KG1 (cell line): ENCODE data around the gene AQR.
A peak's percentile ranks its signal among the peaks of the same experiment; 100 is the strongest.

Experiments used
- DNase-seq: peaks from one replicate; lab custom pipeline; 2025; lab: John Stamatoyannopoulos, UW

The AQR gene

DNA sequence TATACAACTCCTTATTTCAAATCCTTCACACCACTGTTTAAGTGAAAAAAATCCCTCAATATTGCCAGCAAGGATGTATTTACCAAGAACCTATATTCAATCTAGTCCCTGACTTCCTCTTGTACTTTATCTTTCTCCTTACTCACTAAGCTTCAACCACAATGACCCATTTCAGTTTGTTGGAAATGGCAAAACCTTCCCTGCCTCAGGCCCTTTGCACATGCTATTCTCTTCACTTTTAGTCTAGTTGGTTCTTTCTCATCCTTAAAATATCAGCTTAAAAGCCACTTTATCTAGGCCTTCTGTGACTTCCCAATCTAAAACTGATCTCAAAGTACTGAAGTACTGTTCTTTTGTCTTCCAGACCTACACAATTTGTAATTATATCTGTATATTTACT lies 92.9 kb downstream of the AQR start:
- no peak for DNase-seq

GRCh38 chr15:34869110-34869509 lies 100.4 kb downstream of the AQR start:
- no peak for DNase-seq

DNA sequence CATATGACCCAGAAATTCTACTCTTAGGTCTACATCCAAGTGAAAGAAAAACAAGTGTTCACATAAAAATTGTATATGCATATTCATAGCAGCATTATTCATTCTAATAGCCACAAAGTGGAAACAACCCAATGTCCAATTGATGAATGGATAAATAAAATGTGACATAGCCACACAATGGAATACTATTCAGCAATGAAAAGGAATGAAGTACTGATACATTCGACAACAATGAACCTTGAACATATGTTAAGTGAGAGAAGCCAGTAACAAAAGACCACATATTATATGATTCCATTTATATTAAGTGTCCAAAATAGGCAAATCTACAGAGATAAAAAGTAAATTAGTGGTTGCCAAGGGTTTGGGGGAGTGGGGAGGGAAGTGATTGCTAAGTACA lies 104.0 kb downstream of the AQR start:
- no peak for DNase-seq

DNA sequence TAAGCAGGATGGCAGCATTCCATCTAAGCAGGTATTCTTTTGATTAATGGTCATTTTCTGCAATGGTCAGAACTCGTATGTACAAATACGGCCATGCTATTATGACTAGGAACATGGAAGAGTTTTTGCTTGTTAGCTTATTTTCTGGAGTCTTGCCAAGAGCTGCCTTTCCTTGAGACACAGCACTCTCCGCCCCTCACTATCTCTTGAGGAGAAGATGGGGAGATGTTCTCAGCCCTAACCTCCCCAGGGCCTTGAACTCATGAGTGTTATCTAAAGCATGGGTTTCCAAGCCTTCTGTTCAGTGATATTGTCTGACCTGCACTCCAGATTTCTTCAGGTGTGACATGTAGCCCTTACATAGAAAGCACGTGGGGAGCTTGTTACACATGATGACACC lies 108.3 kb downstream of the AQR start:
- no peak for DNase-seq

DNA sequence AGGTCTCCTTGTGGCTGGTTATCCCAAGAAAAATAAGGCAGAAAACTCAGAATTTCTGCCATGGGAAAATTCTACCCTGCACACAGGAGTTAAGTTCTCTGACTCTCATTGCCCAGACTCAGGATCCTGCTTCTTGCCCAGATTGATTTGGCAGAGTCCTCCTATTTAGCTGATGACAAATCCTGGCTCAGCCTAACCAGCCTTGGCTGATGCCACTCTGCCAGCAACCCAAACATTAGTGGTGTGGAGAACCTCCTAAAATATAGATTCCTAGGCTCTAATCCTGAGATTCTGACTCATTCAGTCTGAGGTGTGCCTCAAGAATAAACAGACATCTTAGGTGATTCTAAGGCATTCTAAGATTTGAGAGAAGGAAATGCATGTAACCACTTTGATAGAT lies 113.6 kb downstream of the AQR start:
- no peak for DNase-seq

DNA sequence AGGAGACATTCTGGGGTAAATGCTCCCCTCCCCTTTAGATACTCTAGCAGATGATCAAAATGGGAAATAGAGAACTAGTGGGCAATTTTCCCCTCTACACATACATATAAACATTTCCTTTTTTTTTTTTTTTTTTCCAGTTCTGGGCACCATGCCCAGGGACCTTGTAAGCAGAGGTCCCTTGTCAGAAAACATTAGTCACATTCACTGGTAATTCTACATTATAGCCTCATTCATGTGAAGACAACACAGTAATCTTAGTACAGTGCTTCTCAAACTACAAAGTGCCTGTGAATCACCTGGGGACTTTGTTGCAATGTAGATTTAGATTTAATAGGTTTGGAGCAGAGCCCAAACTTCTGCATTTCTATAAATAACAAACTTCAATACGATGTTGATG lies 114.1 kb downstream of the AQR start:
- DNase-seq: peak; percentile 12

GRCh38 chr15:34854232-34854631 lies 115.3 kb downstream of the AQR start:
- no peak for DNase-seq

DNA sequence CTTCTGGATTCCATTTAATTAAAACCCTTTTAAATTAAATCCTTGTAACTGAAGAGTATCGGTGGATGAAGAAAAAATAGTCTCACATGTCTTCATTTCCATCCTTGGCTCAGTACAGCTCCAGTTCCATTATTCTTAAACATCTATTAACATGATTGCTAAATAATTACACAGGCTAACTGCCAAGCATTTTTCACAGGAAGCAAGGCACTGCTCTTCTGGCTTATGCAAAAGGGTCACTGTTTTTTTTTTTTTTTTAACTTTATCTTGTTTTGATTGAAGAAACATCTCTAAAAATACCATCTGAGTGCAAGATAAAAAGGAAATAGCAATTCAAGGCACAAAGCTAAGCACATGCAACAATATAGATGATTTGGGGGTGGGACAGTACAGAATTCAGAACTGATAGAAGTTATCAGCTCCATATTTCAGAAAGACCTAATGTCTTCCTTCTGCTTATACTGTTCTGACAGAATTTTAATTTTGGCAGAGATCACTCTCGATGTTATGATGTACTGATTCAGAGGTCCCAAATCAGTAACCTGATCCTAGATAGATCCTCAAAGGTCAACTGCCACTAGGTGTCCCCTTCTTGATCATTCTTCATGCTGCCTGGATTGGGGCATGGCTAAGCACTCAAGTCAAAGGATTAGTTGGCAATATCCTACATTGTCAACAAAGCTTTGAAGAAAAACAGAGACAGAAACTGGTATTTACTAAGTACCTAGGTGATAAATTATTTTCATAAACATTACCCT lies 116.4 kb downstream of the AQR start:
- no peak for DNase-seq

- no peak for DNase-seq
These were observed 117.8 kb downstream of the AQR start for GRCh38 chr15:34851751-34852150.

GRCh38 chr15:34851007-34851406 lies 118.5 kb downstream of the AQR start:
- no peak for DNase-seq

DNA sequence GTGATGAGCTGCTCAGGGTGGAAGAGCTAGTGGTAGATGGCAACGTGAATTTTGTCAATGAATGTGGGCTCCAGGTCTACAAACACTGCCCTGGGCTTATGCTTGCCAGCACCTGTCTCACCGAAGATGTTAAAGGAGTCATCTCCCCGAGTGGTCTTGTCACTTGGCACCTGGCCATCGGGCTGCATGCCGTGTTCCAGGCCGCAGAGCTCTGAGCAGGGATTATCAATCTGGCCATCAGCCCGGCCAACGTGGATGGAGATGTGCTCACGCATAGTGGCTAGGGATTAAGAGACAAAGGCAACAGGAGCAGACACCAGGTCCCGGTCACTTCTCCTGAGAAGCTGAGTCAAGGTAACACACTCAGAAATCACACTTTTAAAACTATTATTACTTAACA lies 119.4 kb downstream of the AQR start:
- DNase-seq: no peak

- DNase-seq: no peak
These were observed 120.1 kb downstream of the AQR start for GRCh38 chr15:34849364-34849959.

GRCh38 chr15:34847598-34847997 lies 121.9 kb downstream of the AQR start:
- DNase-seq: no peak

DNA sequence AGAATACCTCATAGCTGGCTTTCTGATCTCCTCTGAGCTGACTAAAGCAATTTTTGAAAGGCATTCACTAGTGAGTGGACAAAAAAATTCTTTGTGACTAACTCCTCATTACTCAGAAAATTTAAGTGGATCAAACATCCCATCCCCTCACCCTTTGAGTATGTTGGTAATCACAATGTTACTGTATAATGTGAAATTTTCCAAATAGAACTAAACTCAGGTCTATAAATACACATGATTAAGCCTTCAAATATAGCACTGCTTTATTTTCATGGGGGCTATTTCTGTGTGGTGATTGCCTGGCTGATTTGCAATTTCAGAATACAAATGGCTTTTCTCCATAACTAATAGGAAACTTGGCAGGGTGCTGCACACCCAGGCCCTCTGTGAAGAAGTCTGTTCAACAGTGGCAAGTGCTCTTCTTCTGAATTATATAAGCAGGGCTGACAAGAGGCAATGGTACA lies 128.2 kb downstream of the AQR start:
- no peak for DNase-seq

- no peak for DNase-seq
These were observed 131.3 kb downstream of the AQR start for GRCh38 chr15:34838282-34838681.

DNA sequence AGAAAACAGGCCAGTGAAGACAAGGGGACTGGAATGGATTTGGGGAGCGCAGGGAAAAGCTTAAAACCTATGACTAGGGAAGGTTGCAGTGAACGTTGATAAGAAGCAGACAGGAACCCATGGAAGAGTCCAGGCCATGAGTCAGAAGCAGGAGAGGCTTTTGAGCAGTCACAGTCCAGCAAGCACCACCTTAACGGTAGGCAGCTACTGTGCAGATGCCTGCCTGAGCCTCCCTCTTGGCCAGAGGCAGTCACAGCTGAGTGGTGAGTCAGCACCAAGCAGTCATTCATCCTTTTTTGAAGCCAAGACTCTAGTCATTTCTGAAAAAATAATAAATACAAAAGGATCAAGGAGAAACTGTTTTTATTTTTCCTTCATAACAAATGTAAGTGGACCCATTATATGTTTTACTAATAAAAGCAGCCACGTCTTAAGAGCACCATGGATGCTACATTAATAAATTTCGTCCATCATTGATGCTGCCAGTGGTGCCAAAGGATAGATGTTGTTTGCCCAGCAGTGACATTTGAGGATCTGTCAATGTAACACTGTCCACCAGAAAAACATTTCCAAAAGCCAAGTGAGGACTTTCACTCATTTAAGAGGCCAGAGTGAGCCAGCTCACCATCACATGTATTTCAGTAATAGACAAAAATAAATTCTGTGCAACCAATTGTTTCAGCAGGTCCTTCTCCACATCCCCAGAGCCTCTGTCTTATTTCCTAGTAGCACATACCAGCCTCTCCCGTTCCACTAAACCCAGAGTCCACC lies 132.1 kb downstream of the AQR start:
- DNase-seq: no peak

DNA sequence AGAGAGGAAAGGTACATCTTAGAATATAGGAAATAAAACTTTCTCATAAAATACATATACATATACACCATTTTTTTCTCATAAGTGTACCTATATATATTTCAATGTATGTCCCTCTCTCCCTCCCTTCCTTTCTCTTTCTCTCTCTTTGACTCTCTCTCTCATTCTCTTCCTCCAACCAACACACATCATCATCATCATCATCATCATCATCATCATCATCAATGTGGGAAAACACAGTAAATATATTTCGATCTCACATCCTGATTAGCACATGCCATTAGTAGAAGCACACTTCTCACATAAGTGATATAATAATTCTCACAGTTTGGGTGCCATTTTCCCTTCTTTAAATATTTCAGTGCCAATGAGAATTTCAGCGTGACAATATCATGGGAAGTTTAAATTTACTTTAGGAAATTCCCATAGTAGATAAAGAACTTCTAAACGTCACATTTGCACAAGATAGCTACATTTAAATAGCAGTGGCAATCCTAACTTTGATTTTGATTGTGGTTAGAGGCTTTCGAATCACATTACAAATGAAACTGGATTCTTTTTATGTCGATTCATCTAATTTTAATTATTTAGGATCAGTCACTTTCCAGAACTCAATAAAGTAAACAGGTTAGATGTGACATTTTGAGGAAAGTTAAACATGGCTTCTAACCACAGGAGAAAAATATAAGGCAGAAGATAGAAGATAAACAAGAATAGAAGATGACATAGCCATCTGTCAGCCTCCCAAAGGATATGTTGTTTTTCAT lies 141.2 kb downstream of the AQR start:
- DNase-seq: no peak

DNA sequence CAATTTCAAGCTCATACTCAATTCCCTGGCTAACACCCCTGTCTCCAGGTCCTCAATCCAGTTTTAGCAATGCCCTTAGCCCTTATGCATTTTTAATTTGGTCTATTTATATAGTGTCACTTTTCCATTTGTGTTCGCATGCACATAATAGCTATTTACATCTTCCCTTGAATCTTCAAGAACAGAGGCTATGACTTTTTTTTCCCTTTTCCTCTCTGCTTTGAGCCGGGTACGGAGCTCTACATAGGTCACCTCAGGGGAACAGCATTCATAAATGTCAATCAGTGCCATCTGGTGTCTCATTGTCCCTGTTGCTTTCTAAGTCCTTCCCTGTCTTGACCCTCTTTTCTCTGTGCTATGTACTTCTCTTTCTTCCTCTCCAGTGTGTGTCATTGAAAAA lies 147.7 kb downstream of the AQR start:
- DNase-seq: no peak

DNA sequence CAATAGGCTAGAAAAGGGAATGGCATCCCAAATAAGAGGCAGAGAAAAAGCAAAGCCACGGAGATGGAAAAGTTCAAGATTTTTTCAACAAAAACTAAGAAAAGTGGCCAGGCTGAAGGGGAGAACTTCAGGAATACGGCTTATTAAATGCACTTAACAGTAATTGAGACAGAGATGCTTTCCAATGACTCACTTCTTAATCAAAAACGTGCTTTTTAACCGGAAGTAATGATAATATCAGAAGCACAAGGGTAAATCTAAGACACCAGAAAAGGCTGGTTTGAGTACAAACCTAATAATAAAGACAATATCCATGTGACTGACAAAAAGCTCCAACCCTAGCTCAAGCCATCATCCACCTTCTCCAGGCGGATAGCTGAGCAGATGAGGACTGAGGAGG lies 149.4 kb downstream of the AQR start:
- no peak for DNase-seq

DNA sequence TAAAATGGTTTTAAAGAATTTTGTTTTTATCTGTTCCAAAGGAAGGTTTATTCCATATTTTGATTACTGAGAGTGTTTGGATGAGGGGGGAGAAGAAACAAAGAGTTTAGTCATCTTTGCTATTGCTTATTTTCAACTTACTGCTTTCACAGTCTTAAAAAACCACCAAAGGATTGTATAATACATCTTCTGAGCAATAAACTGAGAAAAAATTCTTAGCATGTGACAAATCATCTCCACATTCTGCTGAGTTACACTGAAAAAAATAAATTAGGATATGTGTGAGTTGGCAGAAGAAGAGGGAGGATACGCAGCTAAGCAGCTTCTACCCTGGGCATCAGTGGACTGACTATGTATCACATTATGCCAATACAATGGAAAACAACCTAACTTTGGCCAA lies 151.0 kb downstream of the AQR start:
- no peak for DNase-seq

GRCh38 chr15:34815836-34816235 lies 153.7 kb downstream of the AQR start:
- DNase-seq: no peak

DNA sequence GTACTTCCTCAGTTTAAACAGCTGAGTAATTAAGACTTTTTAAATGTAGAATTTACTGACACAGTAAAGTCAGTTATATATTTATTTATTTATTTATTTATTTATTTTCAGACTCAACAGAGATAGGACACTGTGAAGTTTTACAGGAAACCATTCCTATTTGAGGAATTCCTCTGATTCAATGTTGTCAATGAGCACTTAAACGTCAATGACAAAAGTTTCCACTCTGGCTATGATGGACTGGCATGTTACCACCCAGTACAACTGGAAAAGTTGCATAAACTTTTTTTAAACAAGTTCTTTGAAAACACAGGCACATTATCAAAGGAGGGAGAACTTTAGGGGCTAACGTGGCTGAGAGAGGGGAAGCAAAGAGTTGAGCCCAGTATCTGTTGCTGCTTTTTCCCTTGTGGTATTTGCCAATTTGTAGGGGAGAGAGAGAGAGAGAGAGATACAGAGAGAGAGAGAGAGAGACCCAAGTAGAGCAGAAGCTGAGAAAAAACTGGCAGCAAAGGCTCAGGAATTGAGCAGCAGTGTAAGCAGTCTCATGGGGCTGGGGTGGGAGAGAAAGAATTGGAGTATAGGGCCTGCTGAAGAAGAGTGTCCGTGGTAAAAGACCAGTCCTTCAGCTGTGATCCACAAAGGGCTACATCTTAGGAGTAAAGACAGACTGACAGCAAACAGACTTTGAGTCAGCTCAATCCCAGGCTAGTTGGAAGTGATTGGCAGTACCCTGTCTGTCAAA lies 155.9 kb downstream of the AQR start:
- no peak for DNase-seq
